Astrocyte of the spinal cord (primary cell): ENCODE data around the gene IRF1.

ENCODE experiments used
- DNase-seq: peaks from one replicate; pipeline ENCODE4 v3.0.0; 2011; ENCODE audit warnings: low read depth, low spot score
- H3K4me3 ChIP-seq: 2 replicates; pipeline ENCODE4 v1.5.1; 2011; ENCODE audit warnings: low read depth, mild to moderate bottlenecking, low read length, moderate library complexity
- in situ Hi-C: cut with HindIII; loops from 2 replicates; pipeline ENCODE4 v1.10.0; 2017; ENCODE audit warnings: low sequenced_read_pairs
- TF ChIP-seq, protein P1 (sequence below): IDR thresholded peaks from 2 replicates; pipeline ENCODE4 v1.5.1; 2012; ENCODE audit warnings: low read depth, mild to moderate bottlenecking, low read length, inconsistent platforms

The IRF1 gene

GRCh38 chr5:132489871-132490483 is 596 bp downstream of the IRF1 start:
- in situ Hi-C loops: no loop called here
- H3K4me3 ChIP-seq: peak overlapping the region; percentile 92
- DNase-seq: peak; percentile 47
- TF ChIP-seq, protein P1, sequence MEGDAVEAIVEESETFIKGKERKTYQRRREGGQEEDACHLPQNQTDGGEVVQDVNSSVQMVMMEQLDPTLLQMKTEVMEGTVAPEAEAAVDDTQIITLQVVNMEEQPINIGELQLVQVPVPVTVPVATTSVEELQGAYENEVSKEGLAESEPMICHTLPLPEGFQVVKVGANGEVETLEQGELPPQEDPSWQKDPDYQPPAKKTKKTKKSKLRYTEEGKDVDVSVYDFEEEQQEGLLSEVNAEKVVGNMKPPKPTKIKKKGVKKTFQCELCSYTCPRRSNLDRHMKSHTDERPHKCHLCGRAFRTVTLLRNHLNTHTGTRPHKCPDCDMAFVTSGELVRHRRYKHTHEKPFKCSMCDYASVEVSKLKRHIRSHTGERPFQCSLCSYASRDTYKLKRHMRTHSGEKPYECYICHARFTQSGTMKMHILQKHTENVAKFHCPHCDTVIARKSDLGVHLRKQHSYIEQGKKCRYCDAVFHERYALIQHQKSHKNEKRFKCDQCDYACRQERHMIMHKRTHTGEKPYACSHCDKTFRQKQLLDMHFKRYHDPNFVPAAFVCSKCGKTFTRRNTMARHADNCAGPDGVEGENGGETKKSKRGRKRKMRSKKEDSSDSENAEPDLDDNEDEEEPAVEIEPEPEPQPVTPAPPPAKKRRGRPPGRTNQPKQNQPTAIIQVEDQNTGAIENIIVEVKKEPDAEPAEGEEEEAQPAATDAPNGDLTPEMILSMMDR: no peak

GRCh38 chr5:132489051-132489770 is 1.4 kb downstream of the IRF1 start:
- DNase-seq: no peak
- TF ChIP-seq, protein P1: no peak
- peak overlapping the region; percentile 92 for H3K4me3 ChIP-seq
- in situ Hi-C loops: no loop called here

GRCh38 chr5:132488590-132488989 is 2.0 kb downstream of the IRF1 start:
- DNase-seq: no peak
- in situ Hi-C loops: no loop called here
- TF ChIP-seq, protein P1: no peak
- H3K4me3 ChIP-seq: peak overlapping the region; percentile 92

- TF ChIP-seq, protein P1: no peak
- DNase-seq: no peak
- peak overlapping the region; percentile 92 for H3K4me3 ChIP-seq
- in situ Hi-C loops: no loop called here
These were observed 2.6 kb downstream of the IRF1 start for GRCh38 chr5:132487841-132488555.

DNA sequence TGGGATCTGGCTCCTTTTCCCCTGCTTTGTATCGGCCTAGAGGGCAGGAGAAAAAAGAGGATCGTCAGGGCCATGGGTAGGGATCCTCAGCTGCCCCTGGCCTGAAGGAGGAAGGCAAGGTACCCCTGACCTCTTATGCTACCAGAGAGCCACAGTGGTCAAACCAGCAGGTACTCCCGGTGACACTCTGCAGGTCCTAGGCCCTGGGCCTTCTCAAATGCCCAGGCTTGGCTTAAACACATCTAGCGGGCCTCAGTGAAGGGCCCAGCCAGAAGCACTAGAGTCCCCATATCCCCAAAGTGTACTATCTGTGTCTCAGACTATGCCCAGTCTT is 3.5 kb downstream of the IRF1 start:
- TF ChIP-seq, protein P1: no peak
- in situ Hi-C loops: no loop called here

DNA sequence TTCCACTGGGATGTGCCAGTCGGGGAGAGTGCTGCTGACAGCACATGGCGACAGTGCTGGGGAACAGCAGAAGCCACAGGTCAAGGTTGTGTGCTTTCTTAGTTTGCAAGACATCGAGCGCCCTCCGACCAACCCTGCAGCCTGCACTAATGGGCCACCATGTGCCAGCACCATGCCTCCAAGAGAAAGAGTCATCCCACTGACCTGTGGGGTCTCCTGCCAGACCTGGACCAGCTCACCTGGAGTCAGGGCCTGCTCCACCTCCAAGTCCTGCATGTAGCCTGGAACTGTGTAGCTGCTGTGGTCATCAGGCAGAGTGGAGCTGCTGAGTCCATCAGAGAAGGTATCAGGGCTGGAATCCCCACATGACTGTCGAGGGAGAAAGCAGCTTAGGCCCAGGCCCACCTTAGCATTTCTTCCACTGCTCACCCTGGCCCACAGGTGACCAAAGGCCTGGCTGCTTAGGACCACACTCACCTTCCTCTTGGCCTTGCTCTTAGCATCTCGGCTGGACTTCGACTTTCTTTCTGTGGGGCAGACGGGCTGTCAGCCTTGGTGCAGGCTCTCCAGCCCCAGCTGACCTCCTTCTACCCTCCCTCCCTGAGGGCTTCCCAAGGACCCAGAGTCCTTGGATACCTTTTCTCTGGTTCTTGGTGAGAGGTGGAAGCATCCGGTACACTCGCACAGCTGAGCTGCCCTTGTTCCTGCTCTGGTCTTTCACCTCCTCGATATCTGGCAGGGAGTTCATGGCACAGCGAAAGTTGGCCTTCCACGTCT is 4.1 kb downstream of the IRF1 start:
- no peak for DNase-seq
- TF ChIP-seq, protein P1: no peak
- H3K4me3 ChIP-seq: no peak overlapping the region
- in situ Hi-C loops: no loop called here

More for the DNA sequence above, 3.5 kb downstream of the IRF1 start:
- no peak for DNase-seq
- H3K4me3 ChIP-seq: no peak overlapping the region
